Type B pancreatic cell (in vitro differentiated cells): ENCODE measurements around the gene CST2. TPM values are rescaled to one million over a fixed set of nuclear protein-coding genes. Genes with fewer than 3 reads are reported as not detected.
"Not testable (repeated sequence)": the region's sequence is repeated elsewhere in the genome, so short reads cannot be mapped to it uniquely, and the experiment has no call there.

Experiments used
- DNase-seq: peaks from one replicate; pipeline ENCODE4 v3.0.0; 2021; ENCODE audit warnings: mixed read lengths; ENCODE audit not compliant: unreplicated experiment; ENCODE audit errors: extremely low spot score
- H3K27ac Mint-ChIP-seq: 2 replicates; pipeline ENCODE4 v1.8.0; 2021; ENCODE audit warnings: mild to moderate bottlenecking, mixed read lengths
- H3K27me3 Mint-ChIP-seq: 2 replicates; pipeline ENCODE4 v1.8.0; 2021; ENCODE audit warnings: mixed read lengths
- H3K36me3 Mint-ChIP-seq: 2 replicates; pipeline ENCODE4 v1.8.0; 2021; ENCODE audit warnings: mixed read lengths
- H3K4me1 Mint-ChIP-seq: one replicate; pipeline ENCODE4 v1.8.0; 2021; ENCODE audit warnings: mixed read lengths; ENCODE audit not compliant: unreplicated experiment
- H3K4me3 Mint-ChIP-seq: 2 replicates; pipeline ENCODE4 v1.8.0; 2021; ENCODE audit warnings: mild to moderate bottlenecking, mixed read lengths
- H3K9me3 Mint-ChIP-seq: 2 replicates; pipeline ENCODE4 v1.8.0; 2021; ENCODE audit warnings: mixed read lengths
- total RNA-seq: library from RNA; stranded (reverse); gene quantifications from 2 replicates; pipeline ENCODE4 v1.2.1, GENCODE V29; 2021; ENCODE audit warnings: low replicate concordance
- TF ChIP-seq, protein P1 (sequence below): fragments of 200-600 bp; sonication (generic); conservative IDR thresholded peaks from 2 replicates; pipeline ENCODE4 v1.5.0; 2021; ENCODE audit warnings: antibody characterized with exemption, mild to moderate bottlenecking

Gene CST2
- total RNA-seq, 1 donor from 2014 or later, result 2.6 TPM

DNA sequence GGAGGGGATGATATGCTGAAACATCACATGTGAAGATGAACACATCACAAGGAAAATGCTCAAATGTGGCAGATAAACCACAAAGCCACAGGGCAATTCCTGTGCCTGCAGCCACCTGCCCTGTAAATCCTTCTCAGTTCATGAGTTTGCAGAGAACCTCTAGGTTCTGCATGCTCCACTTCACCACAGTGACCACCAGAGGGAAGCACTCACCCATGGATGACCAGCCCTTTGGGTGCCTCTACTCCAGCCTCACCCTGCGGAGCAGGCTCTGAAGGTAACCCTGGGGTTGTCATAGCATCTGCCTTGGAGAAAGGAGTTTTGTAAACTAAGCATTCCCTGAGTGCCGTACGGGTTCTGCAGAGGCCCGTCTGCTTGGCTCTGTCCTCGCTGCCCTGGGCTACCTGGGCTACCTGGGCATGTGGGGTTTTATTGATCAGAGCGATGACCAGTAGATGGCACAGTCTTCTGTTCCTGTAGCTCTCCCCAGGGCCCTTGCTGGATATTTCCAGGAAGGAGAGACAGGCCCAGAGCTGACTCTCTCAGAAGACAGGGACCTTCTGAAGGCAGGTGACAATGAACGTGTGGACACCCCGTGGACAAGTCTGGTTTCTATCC, 44.1 kb downstream of the CST2 start:
- TF ChIP-seq, protein P1, sequence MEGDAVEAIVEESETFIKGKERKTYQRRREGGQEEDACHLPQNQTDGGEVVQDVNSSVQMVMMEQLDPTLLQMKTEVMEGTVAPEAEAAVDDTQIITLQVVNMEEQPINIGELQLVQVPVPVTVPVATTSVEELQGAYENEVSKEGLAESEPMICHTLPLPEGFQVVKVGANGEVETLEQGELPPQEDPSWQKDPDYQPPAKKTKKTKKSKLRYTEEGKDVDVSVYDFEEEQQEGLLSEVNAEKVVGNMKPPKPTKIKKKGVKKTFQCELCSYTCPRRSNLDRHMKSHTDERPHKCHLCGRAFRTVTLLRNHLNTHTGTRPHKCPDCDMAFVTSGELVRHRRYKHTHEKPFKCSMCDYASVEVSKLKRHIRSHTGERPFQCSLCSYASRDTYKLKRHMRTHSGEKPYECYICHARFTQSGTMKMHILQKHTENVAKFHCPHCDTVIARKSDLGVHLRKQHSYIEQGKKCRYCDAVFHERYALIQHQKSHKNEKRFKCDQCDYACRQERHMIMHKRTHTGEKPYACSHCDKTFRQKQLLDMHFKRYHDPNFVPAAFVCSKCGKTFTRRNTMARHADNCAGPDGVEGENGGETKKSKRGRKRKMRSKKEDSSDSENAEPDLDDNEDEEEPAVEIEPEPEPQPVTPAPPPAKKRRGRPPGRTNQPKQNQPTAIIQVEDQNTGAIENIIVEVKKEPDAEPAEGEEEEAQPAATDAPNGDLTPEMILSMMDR, result peak; percentile 71
- H3K4me3 Mint-ChIP-seq, result no peak overlapping the region
- no peaks in the 10 kb centered on the region for H3K9me3 Mint-ChIP-seq

DNA sequence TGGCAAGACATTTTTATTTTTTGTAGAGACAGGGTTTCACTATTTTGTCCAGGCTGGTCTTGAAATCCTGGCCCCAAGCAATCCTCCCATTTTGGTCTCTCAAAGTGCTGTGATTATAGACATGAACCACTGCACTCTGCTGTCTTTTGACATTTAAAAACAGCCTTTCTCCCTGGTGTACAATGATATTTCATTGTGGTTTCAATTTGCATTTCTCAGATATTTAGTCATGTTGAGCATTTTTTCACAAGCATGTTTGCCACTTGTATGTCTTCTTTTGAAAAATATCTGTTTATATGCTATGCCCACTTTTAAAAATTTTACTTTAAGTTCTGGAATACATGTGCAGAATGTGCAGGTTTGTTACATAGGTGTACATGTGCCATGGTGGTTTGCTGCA, 47.9 kb downstream of the CST2 start:
- H3K36me3 Mint-ChIP-seq, H3K27ac Mint-ChIP-seq, H3K9me3 Mint-ChIP-seq, DNase-seq, H3K4me1 Mint-ChIP-seq, H3K4me3 Mint-ChIP-seq: not testable (repeated sequence)
- peaks cover 18% of the 10 kb centered on the region for H3K27me3 Mint-ChIP-seq

More for the DNA sequence above, 44.1 kb downstream of the CST2 start:
- no peaks in the 10 kb centered on the region for H3K4me1 Mint-ChIP-seq
- DNase-seq, result no peak
- H3K27me3 Mint-ChIP-seq, result peaks cover 9% of the 10 kb centered on the region
- H3K36me3 Mint-ChIP-seq, result no peaks in the 10 kb centered on the region
- H3K27ac Mint-ChIP-seq, result no peak overlapping the region

DNA sequence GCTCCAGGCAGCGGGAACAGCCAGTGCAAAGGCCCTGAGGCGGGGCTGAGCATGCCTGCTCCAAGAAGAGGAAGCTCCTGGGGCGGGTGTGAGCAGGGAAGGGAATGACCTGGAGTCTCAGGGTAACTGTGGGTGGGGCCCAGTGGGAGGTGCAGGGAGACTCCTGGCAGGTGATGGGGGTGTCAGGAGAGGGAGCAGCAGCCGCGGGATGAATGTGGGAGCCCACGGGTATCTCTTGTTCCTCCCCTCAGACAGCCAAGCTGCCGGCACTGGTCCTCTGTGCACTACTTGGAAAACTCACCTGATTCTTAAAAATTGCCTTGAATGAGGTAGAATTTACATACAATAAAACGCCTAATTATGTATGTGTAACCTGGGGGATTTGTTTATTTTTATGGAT, 49.1 kb downstream of the CST2 start:
- H3K27me3 Mint-ChIP-seq, result peaks cover 26% of the 10 kb centered on the region
- not testable (repeated sequence) for H3K4me3 Mint-ChIP-seq, H3K36me3 Mint-ChIP-seq, DNase-seq, H3K27ac Mint-ChIP-seq, H3K4me1 Mint-ChIP-seq, H3K9me3 Mint-ChIP-seq

DNA sequence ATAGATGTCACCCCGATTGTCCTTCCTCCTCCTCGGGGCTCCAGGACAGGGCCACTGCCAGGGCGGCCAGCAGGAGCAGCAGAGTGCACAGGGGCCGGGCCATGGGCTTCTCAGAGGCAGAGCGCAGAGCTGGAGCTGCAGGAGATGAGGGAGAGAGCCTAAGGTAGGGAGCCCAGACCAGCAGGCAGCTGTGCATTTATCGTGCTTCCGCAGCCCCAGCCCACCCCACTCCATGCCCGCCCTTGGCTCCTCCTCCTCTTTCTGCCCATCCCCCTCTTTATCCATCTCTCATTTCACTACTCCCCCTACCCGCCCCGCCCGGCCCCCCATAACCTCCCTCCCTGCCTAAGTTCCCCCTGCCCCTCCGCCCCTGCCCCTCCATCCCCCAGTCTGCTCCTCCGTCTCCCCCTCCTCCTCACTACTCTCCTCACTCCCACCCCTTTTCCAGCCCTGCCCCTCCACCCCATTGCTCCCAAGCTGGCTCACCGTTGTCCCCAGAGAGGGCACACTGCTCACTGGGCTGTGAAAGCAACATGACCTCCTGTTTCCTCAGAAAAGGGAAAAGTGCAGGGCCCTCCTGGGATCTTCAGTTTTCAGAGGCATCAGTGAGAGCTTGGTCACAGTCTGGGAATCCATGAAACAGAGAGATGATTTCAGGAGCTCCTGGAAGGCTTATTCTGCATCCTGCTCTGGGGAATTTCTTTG, 50.3 kb downstream of the CST2 start:
- Mint-ChIP-seq H3K9me3 (no peaks in the 10 kb centered on the region), H3K36me3 (no peaks in the 10 kb centered on the region), H3K27ac (no peak overlapping the region), H3K27me3 (peaks cover 34% of the 10 kb centered on the region), H3K4me3 (no peak overlapping the region), H3K4me1 (no peaks in the 10 kb centered on the region)
- no peak for DNase-seq
- TF ChIP-seq, protein P1, result no peak

DNA sequence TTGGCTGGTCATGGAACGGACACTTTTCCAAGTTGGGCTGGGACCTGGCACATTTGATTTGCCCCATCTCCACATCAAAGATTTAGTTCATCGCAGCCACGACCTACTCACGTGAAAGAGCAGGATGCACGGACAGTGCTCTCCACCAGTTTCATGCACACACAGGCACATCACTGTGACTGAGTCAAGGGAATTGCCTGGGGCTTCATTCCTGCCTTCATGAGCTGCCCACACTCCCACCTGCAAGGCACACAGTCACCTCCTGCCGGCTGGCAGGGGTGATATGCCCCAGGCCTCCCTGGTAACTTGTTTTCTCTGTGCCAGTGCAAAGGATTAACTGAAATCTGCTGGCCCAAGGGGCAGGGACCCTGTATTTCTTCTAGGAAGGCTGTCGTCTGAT, 52.4 kb downstream of the CST2 start:
- no peak for DNase-seq
- Mint-ChIP-seq H3K36me3 (no peaks in the 10 kb centered on the region), H3K27me3 (peaks cover 38% of the 10 kb centered on the region), H3K4me1 (no peaks in the 10 kb centered on the region), H3K4me3 (no peak overlapping the region), H3K9me3 (no peaks in the 10 kb centered on the region), H3K27ac (no peak overlapping the region)
- TF ChIP-seq, protein P1, result no peak

Other genes starting within 250 kb of the CST2 start
- gene CST9, start 220.8 kb downstream of the CST2 start, total RNA-seq, result not detected in 2 replicates
- gene CST3, start 188.8 kb downstream of the CST2 start, total RNA-seq, result 291 and 483 TPM in 2 replicates
- 2.1 and 56.8 TPM in 2 replicates for gene CST4, start 137.7 kb downstream of the CST2 start, total RNA-seq
- gene CST1, start 75.8 kb downstream of the CST2 start, total RNA-seq, result 53.5 and 409 TPM in 2 replicates
- 0.79 TPM in 1 of 2 replicates, not detected in the other for gene CST5, start 53.0 kb upstream of the CST2 start, total RNA-seq
- gene GGTLC1, start 162.1 kb upstream of the CST2 start, total RNA-seq, result not detected in 2 replicates